NCI-H748 treated with DMSO at 0.1 percent for 48 hours (cell line): ENCODE measurements around the gene HNRNPR.
"Not testable (repeated sequence)": the region's sequence is repeated elsewhere in the genome, so short reads cannot be mapped to it uniquely, and the experiment has no call there.

Experiments
- DNase-seq: peaks from one replicate; lab custom pipeline; 2025; lab: John Stamatoyannopoulos, UW

Gene HNRNPR

DNA sequence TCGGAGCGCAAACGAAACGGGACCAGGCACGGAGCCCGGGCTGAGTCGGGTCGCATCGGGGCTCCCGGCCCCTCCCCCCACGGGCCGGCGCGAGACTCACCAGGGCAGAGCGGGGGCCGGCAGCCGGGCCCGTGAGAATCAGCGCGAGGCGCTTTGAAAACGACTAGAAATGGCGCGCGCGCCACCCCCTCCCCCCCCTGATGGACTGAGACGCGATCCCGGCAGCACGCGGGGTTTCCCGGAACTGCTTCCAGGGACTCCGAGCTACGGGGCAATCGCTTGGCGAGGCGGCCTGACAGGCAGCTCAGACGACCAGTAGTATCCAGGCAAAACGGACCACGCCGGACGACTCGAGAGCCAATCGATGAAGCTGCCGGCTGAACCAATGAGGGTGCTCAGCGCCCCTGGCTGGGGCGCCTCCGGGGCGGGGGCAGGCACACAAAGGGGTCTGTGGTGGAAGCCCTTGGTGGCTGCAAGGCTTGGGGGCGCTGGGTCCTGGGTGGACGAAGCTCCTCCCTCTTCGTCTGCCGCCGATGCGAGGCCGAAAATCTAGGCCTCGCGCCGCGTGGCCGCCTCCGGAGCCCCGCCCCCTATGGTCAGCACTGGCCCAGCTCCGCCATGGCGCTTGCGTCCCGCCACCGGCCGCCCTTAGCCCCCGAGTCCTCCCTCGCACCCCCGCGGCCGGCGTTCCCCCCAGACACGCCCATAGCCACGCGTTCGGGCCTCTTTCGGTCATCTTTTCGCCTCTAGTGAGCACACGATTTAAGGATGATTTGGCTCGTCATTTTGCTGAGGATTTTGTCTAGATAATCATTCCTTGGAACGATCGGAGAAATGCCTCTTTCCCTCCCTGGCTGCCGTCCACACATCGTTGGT, at the start of gene HNRNPR:
Gene HNRNPR, minus strand, starts transcription at position 174 of the 876 bp plus-strand sequence. CDS start 3,276 bp downstream, outside the sequence.
- DNase-seq: peak; percentile 93

DNA sequence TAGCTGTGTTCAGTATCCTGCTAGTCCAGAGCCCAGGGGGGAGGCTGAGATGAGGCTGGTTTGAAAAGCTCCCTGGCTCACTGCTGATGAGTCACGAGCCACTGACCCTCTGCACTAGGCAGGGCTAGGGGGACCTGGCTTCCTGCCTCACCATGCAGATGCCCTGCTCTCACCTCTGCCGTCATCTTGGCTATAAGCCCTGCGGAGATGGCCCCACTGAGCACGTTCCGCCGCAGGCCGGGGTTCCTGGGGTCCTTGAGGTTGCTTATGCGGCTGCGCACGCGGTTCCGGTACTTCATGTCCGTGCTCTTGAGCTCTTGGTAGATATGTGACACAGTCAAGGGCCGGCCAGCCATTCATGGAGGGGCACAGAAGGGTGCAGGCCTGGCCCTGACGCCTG, 49.6 kb upstream of the HNRNPR start:
- DNase-seq: no peak

DNA sequence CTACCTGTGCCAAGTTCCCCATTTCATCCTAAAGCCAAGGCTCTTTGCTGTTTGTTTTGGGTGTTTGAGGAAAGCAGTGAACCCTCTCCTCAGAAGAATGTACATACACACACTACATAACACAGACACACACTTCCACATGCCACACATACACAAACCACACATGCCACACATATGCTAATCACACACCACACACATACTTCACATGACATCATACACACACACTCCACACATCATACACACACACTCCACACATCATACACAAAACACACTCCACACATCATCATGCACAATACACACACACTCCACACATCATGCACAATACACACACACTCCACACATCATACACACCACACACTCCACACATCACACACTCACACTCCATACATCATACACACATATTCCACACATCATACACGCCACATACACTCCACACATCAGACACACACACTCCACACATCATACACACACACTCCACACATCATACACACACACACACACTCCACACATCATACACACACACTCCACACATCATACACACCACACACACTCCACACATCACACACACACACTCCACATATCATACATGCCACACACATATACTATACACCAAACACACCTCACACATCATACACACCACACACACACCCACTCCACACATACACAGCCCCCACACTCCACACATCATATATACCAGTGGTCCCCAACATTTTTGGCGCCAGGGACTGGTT, 48.2 kb upstream of the HNRNPR start:
- DNase-seq: no peak

DNA sequence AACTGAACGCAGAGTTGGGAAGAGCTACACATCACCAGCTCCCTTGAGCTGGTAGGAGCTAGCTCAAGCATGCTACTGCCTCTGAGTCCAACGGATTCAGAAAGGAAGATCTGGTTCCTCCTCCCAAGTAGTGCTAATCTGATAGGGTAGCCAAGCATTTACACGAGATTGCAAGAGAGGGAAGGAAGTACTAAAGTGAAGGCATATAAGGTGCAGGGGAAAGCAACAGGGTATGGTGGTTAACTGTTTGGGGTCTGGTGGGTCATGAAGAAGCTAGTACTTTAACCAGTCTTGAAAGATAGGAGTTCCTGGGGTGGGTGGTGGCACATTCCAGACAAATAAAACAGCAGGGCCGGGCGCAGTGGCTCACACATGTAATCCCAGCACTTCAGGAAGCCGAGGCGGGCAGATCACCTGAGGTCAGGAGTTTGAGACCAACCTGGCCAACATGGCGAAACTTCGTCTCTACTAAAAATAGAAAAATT, 45.8 kb upstream of the HNRNPR start:
- no peak for DNase-seq

DNA sequence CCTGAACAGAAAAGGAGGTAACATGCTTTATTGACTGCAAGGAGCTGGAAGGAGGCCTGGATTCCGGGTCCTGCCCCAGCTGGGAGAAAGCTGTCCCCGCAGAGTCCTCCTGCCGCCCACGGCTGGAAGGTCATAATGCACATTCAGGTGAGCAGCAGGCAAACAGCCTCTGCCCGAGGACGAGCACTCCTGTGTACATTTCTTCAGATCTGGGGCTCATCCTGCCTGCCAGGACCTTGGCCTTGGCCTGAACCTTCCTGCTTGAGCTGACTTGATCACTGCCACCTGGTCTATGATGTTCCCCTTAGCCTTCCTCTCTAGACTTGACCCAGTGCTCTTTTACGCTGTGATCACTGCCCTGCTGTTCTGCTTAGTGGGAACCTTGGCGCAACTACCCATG, 43.4 kb upstream of the HNRNPR start:
- no peak for DNase-seq

DNA sequence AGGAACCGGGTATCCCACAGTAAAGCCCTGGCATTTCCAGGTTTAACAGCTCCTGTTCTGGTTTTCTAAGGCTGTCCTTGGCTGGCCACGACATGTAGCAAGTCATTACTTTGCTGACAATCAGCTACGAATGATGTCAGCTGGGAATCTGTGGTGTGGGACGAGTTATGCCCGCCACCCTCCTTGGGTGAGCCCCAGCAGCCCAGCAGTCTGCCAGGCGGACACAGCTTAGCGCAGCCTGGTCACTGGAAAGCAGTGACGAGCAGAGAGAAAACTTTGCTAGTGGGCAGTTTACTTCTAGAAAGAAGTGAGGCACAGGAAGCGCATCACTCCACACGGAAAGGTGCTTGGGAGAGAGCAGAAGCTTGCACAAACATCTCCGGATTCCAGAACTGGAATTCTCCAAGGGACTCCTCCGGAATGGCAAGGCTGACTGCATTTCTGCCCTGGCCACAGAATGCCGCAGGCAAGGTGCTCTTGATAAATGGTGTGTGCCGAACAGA, 41.1 kb upstream of the HNRNPR start:
- DNase-seq: no peak

DNA sequence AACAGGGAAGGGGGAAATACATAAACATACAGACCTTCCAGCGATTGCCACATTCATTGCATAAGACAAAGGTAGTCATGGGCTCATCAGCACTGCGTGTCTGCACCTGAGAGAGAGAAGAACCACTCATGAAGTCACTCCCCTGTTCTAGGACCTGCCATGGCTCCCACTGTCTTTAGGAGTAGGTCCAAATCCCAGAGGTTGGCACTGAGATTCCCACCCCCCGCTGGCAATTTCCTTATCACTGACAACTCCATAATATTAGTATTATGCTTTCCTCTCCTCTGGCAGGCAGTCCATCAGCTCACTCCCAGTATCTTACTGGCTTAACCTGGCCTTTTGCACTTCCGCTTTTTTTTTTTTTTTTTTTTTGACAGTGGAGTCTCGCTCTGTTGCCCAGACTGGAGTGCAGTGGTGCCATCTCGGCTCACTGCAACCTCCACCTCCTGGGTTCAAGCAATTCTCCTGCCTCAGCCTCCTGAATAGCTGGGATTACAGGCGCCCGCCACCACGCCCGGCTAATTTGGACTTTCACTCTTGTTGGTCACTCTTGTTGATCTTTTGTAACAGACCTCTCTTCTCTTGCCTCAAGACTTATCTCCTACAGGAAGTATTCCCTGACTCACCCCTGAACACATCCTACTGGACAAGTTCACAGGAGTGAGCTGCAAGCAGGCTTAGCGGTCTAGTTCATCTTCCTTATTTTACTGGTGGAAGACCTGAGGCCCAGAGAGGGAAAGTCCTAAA, 40.4 kb upstream of the HNRNPR start:
- no peak for DNase-seq

DNA sequence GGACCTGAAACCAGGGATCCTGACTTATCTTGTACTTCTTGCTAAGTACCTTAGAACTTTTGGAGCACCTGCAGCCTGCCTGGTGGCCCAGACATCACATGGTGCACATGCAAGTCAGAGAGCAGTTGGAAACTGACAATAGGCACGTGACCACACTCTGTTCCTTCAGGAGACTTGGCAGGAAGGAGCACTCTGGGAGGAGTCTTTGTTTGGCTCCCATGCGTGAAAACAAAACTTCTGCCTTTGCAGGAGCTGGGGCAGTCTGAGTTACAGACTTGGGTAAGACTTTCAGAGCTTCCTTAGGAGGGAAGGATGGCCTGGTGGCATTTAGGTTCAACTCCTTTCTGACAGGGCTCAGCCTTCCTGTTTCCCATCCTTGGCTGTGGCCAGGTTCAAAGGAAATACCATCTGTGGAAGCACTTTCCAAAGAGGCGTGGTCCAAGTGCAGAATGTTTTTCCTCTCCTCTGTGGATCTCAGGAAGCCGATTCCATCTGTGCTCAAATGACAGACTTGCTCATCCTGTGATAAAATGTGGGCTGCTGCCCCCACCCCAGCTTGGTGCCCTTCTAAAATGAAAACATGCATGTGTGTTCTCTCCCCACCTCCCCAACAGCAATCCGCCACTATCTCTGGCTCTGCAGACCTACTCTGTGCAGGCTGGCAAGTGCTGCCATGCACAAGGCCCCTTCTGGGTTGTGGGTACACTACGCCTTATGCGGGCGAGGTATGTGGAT, 39.7 kb upstream of the HNRNPR start:
- no peak for DNase-seq

DNA sequence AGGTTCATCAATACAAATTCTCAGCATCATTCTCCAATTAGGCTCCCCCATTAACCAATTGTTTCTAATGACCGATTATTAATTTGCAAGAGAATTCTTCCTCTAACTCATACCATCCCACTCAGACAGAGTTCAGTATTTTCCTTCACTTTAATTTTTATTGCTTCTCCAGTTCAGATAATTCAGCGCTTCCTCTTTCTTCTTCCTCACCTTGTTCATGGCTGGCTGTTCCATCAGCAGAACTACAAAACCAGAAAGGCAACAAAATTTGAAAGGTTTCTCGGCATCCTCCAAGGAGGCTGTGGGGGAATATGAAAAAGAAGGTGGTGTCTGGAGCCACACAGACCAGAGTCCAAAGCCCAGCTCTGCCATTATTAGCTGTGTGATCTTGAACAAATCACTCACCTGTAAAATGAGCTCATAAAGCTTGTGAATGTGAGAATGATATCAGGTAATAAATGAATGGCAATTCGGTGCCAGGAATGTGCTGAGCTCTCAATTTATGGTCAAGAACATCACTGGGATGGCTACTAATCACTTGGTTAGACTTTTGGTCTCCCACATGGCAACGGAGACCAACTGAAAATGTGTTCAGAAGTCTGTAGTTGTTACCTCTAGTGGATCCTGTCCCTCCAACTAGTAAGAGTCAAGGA, 37.3 kb upstream of the HNRNPR start:
- DNase-seq: no peak

DNA sequence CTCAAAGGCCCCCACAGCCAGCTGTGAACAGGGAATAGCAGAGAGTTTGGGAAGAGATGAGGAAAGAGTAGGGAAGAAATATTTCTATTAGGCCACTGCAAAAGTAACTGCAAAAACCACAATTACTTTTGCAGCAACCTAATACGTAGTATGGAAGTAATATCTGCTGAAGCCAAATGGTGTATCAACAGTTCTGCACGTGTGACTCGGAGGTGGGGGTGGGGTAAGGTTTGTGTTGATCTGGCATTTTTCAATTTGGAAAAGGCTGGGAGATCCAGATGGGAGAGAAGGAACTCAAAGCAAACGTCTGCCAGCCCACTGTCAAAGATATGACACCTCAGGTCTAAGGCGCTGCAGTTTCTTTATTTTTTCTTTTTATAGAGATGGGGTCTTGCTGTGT, 36.6 kb upstream of the HNRNPR start:
- DNase-seq: no peak

DNA sequence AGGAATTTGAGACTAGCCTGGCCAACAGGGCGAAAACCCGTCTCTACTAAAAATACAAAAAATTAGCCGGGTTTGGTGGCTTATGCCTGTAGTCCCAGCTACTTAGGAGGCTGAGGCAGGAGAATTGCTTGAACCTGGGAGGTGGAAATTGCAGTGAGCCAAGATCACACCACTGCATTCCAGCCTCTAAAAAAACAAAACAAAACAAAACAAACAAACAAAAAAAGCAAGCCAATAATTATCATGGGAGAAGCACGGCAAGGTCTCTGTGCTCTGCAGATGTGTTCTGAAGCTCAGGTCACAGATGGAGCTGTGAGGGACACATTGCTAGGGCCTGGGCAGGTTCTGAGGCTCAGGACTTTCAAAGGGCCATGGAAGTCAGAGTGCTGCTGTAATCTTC, 36.2 kb upstream of the HNRNPR start:
- not testable (repeated sequence) for DNase-seq

DNA sequence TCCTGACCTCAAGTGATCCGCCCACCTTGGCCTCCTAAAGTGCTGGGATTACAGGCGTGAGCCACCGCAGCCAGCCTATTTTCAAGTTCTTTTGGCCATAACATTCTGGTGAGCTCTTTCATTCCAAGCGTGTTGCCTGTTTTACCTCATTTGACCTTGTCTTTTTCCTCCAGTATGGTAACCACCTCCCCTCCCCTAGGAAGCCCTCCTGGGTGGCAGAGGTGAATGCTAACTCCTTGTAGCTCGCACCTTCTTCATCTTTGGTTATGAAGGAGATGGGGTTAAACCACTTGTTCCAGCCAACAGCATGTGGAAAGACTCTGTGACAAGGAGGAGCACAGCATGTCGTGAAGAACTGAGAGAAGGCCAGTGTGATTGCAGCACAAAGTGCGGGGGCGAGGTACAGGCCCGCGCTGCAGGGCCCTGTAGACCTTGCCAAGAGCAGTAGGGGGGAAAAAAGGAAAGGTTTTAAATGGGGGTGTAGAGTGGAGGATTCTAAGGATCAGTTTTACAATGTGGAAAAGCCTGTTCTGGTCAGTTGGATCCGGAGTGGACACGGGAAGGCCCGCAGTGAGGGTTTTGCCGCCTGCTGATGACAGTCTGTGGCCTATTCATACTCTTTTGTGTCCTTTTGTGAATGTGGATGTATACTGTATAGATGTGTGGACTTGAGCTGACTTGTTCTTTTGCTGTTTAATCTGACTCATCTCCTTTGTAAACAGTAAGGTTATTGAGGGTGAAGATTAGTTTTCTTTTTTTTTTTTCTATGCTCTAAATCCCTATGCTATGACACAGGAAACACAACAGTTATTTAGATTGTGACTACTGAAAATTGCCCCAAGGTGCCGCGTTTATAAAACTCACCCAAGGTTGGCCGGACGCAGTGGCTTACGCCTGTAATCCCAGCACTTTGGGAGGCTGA, 33.1 kb upstream of the HNRNPR start:
- DNase-seq: no peak

DNA sequence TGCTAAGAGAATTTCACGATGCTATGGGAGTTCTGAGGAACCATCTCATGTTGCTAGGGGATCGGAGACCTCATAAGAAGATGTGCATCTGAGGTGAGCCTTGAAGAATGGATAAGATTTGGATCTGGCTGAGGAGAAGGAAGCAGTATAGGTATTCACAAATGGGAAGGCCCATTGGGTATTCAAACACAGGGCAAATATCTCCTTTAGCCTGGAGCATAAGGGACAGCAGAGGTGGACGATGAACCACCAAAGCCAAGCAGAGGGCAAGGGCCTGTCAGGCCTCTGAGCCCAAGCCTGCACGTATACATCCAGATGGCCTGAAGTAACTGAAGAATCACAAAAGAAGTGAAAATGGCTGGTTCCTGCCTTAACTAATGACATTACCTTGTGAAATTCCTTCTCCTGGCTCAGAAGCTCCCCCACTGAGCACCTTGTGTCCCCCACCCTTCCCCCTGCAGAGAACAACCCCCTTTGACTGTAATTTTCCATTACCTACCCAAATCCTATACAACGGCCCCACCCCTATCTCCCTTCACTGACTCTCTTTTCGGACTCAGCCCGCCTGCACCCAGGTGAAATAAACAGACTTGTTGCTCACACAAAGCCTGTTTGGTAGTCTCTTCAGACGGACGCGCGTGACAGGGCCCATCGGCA, 30.1 kb upstream of the HNRNPR start:
- DNase-seq: not testable (repeated sequence)

DNA sequence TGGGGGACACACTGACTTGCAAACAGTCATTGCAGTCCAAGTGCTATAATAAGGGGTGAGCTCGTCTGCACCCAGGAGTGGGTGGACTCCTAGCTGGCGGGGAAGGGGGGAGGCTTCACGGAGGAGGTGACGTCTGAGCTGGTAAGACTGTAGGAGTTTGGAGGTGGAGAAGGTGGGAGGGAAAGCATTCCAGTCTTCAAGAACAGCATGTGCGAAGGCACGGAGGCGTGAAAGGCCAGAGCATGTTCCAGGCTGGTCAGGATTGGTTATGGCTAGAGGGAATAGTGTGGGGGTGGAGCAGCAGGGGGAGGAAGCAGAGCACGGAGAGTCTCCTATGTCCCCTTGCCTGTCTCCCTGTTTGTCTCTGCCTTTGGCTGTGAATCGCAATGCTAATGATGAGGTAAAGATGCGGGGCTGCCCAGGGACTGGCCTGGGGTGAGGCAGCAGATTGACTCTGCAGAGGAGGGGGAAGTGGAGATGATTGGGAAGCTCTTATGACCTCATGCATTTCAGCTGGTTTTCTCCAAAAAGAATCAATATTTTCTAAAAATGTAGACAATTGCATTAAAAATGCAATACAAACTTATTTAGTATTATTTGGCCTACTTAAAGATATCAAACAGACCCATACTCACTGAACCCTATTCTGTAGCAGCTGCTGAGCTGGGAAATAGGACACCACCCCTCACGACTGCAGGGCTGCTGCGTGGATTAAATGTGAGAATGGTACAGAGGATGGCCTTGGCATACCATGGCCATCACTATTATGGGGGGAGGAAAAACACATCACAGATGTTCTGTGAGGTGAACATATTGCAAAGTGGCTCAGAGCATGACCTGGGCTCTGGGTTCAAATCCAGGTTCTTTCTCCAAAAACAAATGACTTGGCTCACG, 28.1 kb upstream of the HNRNPR start:
- DNase-seq: no peak

DNA sequence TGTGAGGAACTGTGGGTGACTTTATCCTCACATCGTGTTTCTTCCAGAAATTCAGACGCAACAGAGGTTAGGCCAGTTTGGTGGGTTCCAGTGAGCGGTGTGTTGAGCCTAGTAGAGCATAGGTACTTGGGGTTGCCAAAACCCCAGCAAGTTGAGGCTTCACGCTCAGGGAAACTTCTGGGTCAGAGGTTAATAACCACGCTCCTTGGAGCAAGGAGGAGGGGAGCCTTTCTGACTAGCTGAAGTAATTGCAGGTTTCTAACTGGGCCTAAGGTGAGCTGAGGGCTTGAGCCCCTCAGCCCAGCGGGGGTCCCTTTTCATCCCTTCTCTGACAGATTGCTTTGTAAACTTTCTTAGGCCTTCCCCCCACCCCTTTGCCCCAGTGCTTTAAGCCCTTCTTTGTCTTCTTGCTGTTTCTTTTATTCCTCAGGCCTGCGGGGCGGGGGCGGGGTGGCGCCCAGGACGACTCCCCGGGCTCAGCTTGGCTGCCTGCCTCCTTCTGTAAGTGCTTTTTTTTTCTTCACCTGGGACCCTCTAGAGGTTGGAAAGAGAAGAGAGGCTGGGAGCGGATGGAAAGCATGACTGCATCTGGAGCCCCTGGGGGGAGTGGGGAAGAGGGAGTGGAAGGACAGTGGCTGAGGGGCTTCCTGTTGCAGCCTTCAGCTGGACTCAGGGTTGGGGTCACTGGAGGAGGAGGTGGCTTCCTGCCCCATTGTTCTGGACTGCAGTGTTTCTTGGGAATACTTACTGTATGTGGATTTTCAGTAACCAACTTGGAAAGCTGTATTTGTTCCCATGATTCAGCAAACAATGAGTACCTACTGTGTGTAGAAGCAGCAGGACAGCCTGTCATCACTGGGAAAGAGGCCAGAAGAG, 26.9 kb upstream of the HNRNPR start:
- DNase-seq: no peak

DNA sequence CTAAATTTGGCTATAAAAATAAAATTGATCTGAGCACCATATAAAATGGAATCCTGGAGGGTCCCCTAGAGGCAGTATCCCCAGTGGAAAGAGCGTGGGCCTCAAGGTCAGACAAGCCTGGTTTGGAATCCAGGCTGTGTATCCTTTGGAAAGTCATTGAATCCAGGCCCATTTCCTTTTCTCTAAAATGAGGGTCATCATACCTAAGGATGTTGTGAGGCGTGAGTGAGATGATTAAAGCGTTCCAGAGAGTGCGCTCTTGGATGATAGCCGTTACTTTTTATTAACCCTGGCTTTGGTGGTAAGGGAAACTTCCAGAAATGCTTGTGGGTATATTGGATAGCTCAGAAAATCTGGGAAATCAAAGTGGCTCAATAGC, 26.2 kb upstream of the HNRNPR start:
- DNase-seq: no peak

DNA sequence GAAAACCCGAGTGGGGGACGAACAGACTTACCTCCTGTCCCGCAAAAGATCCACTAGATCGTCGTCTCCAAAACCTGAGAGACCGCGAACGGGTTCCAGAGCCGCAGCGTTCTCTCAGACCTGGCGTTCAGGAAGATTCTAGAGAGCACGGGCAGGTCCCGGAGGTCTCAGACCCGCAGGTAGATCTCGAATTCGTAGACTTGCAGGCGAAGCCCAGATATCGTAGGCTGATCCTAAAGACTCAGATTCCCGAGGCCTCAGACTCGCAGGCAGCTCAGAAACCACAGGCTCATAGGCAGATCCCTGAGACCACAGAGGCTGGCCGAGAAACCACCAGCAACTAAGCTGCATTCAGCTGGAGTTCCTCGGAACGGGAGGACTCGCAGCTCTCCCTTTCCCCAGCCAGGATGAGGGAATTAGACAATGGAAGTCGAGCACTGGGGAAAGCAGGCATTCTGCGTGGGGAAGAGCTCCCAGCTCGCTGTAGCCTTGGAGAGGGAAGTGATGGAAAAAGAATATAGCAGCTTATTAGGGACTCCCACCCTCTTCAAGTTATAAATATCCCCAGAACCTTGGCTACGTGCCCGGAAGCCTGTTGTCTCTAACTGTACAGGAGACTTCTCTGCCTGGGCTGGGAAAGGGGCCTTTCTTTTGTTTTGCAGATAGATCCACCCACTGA, 25.4 kb upstream of the HNRNPR start, which contains the start of gene ZNF436:
Gene ZNF436, minus strand, starts transcription at position 502 of the 679 bp plus-strand sequence. CDS start 1,831 bp downstream, outside the sequence.
- DNase-seq: peak; percentile 42
